Stomach (tissue), 9 donors: ENCODE results near the gene IAH1. TPM values are rescaled to one million over a fixed set of nuclear protein-coding genes. Genes with fewer than 3 reads are reported as not detected.
A peak's percentile ranks its signal among the peaks of the same experiment; 100 is the strongest.

Experiments
- DNase-seq, 2 donors: peaks; one replicate each; pipeline versions ENCODE4 v3.0.0 to v3.0.0-alpha.2; 2013 to 2019
- H3K27ac ChIP-seq, 5 donors: fragments of 200-600 bp in 4 of 5; sonication (generic) in 4 of 5; one replicate each; pipeline ENCODE4 v1.5.1; 2013 to 2019; ENCODE audit warnings: mild to moderate bottlenecking in 1 of 5, moderate library complexity in 1 of 5
- H3K27me3 ChIP-seq, 3 donors: fragments of 200-600 bp; sonication (generic); one replicate each; pipeline ENCODE4 v1.5.1; 2017 to 2019; ENCODE audit warnings: mixed run types in 1 of 3
- H3K36me3 ChIP-seq, 4 donors: fragments of 200-600 bp; sonication (generic); 1 replicate in 3 of 4; 2 replicates in 1 of 4; pipeline ENCODE4 v1.5.1; 2016 to 2019
- H3K4me1 ChIP-seq, 4 donors: fragments of 200-600 bp; sonication (generic); one replicate each; pipeline ENCODE4 v1.5.1; 2016 to 2019
- H3K4me3 ChIP-seq, 4 donors: fragments of 200-600 bp; sonication (generic) in 3 of 4; one replicate each; pipeline ENCODE4 v1.5.1; 2016 to 2019; ENCODE audit warnings: mild to moderate bottlenecking in 1 of 4
- H3K9me3 ChIP-seq, 4 donors: fragments of 200-600 bp; sonication (generic); one replicate each; pipeline ENCODE4 v1.5.1; 2016 to 2019
- EP300 ChIP-seq: sonication (generic); formaldehyde crosslinking; IDR thresholded peaks from one replicate; pipeline ENCODE4 v1.6.1; 2017; ENCODE audit warnings: antibody characterized with exemption
- POLR2A ChIP-seq, 4 donors: fragments of 450-650 bp; IDR thresholded peaks; one replicate each; pipeline ENCODE4 v1.6.1; 2016; ENCODE audit warnings: antibody characterized with exemption in 4 of 4, control low read depth in 2 of 4, mild to moderate bottlenecking in 1 of 4, moderate library complexity in 1 of 4
- POLR2AphosphoS5 ChIP-seq, 3 donors: sonication (generic); formaldehyde crosslinking; IDR thresholded peaks; one replicate each; pipeline ENCODE4 v1.6.1; 2016; ENCODE audit warnings: antibody characterized with exemption in 3 of 3
- WGBS, 5 donors: extraction: QIAGEN DNeasy Blood & Tissue Kit in 3 of 5; methylation state at CpG; one replicate each; pipeline versions ENCODE4 v1.1.5 to v1.1.7; 2013 to 2018; 5-methylcytosine and 5-hydroxymethylcytosine counted together
- intact Hi-C: fragments of 100-400 bp; cut with DNase I; formaldehyde crosslinking; loops from one replicate; pipeline ENCODE4 v1.15.1; 2023; ENCODE audit warnings: low total_unique reads
- polyA plus RNA-seq, 3 donors: library from polyadenylated mRNA; stranded (reverse); fragments of 200-250 nt; gene quantifications; one replicate each; pipeline ENCODE4 v1.2.3, GENCODE V29; 2013
- total RNA-seq, 5 donors: library from RNA; depleted of rRNA; stranded (reverse); fragments of >200 nt; gene quantifications; one replicate each; pipeline versions ENCODE4 v1.1.0 to v1.2.3, GENCODE V29; 2014 to 2016
- TF ChIP-seq, protein P1 (sequence below), 7 experiments: fragments of 450-650 bp in 4 of 7; fragments of 200-600 bp in 3 of 7; sonication (generic) in 3 of 7; IDR thresholded peaks; one replicate each; pipeline ENCODE4 v1.5.1; 2016 to 2019; ENCODE audit warnings: antibody characterized with exemption in 7 of 7, control low read depth in 2 of 7, mild to moderate bottlenecking in 1 of 7
- donor health status: healthy with polysubstance abuse.
- donor health status: Bipolar disorder and iron deficiency.
- donor health status: healthy.

IAH1 gene
- total and polyA plus RNA-seq, 8 donors: 29.8 to 204 (median 53.5) TPM

DNA sequence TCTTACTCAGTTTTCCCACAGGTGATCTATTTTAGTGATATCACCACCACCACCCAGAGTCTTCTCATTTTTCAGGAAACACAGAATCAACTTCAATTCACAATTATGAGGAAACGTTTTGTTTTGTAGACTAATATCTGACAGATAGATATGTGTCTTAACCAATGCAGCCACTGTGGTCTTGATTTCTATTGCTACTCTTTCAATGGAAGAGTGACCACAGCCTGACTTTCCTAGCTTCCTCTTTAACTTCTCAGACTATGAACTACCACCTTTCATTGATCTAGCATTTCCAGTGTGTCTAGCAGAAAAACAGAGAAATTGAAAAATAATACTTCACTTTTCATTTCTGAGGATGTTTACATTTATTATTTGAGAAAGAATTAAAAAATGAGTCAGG, 60.8 kb downstream of the IAH1 start:
- no peaks in the 10 kb centered on the region for H3K9me3 ChIP-seq
- WGBS, 5 donors: 43 to 62% (median 55%) methylated on average over 1 of the region's 1 CpG
- H3K4me1 ChIP-seq: peaks cover 0 to 29% (median 0%) of the 10 kb centered on the region in 4 donors
- peaks cover 3 to 57% (median 46%) of the 10 kb centered on the region in 4 donors for H3K36me3 ChIP-seq
- H3K27me3 ChIP-seq: no peaks in the 10 kb centered on the region
- H3K4me3 ChIP-seq: no peak overlapping the region
- no peak overlapping the region for H3K27ac ChIP-seq
- DNase-seq: no peak
- no peak for TF ChIP-seq EP300
- TF ChIP-seq POLR2AphosphoS5 (IDR thresholded peaks at IDR 0.05): no peak
- TF ChIP-seq, protein P1, sequence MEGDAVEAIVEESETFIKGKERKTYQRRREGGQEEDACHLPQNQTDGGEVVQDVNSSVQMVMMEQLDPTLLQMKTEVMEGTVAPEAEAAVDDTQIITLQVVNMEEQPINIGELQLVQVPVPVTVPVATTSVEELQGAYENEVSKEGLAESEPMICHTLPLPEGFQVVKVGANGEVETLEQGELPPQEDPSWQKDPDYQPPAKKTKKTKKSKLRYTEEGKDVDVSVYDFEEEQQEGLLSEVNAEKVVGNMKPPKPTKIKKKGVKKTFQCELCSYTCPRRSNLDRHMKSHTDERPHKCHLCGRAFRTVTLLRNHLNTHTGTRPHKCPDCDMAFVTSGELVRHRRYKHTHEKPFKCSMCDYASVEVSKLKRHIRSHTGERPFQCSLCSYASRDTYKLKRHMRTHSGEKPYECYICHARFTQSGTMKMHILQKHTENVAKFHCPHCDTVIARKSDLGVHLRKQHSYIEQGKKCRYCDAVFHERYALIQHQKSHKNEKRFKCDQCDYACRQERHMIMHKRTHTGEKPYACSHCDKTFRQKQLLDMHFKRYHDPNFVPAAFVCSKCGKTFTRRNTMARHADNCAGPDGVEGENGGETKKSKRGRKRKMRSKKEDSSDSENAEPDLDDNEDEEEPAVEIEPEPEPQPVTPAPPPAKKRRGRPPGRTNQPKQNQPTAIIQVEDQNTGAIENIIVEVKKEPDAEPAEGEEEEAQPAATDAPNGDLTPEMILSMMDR (IDR thresholded peaks at IDR 0.05): no peak
- TF ChIP-seq POLR2A (IDR thresholded peaks at IDR 0.05): no peak
- intact Hi-C loops: no loop called here

DNA sequence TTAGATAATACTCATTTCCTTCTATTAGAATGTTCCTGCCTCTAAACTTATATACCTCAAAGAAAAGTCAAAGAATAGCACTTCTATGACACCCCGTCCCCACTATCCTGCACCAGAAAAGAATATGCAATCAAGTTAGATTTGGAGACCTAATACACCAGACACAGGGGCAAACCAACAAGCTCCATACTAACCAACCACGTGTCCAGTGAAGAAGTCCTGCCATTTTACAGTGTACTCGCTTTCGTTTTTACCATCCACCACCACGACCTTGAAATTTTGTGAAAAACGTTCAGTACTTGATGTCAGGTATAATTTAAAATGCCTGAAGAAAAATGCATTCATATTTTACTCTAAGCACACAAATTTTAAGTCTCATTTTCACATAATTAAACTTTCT, 62.2 kb downstream of the IAH1 start:
- peaks cover 3 to 53% (median 43%) of the 10 kb centered on the region in 4 donors for H3K36me3 ChIP-seq
- intact Hi-C loops: no loop called here
- no peak for DNase-seq
- H3K4me1 ChIP-seq: peaks cover 0 to 29% (median 0%) of the 10 kb centered on the region in 4 donors
- H3K27ac ChIP-seq: no peak overlapping the region
- TF ChIP-seq POLR2AphosphoS5 (IDR thresholded peaks at IDR 0.05): no peak
- no peak for TF ChIP-seq POLR2A (IDR thresholded peaks at IDR 0.05)
- no peak for TF ChIP-seq EP300
- TF ChIP-seq, protein P1 (IDR thresholded peaks at IDR 0.05): no peak
- WGBS, 5 donors: 77 to 87% (median 84%) methylated on average over 6 of the region's 6 CpGs
- no peaks in the 10 kb centered on the region for H3K9me3 ChIP-seq
- no peaks in the 10 kb centered on the region for H3K27me3 ChIP-seq
- H3K4me3 ChIP-seq: no peak overlapping the region

DNA sequence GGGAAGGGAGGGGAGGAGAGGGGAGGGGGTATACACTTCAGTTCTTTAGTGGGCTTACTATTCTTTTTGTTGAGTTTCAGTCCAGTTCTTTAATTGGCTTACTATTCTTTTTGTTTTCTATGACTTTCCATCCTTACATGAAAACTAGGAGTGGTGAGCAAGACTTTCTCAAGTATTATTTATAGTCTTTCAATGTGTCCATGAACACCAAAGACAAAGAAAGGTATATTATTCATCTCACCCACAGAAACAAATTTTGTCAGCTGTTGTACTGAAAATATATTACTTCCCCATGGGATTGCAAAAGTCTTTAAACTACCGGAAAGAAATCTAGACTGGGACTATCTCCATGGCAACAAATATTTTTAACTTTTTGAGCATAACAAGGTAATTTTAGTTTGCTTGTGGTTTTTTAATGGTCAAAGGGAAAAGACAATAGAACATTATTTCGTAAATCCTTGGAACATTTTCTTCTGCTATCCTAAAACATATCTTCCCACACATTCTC, 63.7 kb downstream of the IAH1 start:
- no peak overlapping the region for H3K4me3 ChIP-seq
- WGBS, 5 donors: 63 to 84% (median 70%) methylated on average over 2 of the region's 2 CpGs
- H3K27ac ChIP-seq: peak overlapping the region in 3 of 5 donors; percentile 3 to 22 (median 17)
- no peak for TF ChIP-seq POLR2A (IDR thresholded peaks at IDR 0.05)
- TF ChIP-seq POLR2AphosphoS5 (IDR thresholded peaks at IDR 0.05): no peak
- intact Hi-C loops: no loop called here
- H3K27me3 ChIP-seq: no peaks in the 10 kb centered on the region
- peaks cover under 1 to 53% (median 39%) of the 10 kb centered on the region in 4 donors for H3K36me3 ChIP-seq
- no peaks in the 10 kb centered on the region for H3K9me3 ChIP-seq
- peak in 1 of 2 donors; percentile 38 for DNase-seq
- peaks cover 0 to 33% (median 0%) of the 10 kb centered on the region in 4 donors for H3K4me1 ChIP-seq

Other genes with a start within 250 kb of the IAH1 start
- 100 to 1,000 TPM in 1 of 5 donors, 10 to 100 TPM in 4; 20.1 to 117 (median 36.2) TPM for gene ITGB1BP1, start 51.0 kb upstream of the IAH1 start, total RNA-seq
- 10 to 100 TPM; 67.8 to 78.5 (median 71.5) TPM for gene ITGB1BP1, start 51.0 kb upstream of the IAH1 start, polyA plus RNA-seq
- 10 to 100 TPM in 4 of 5 donors, 1 to 10 TPM in 1; 8.2 to 55.3 (median 19.7) TPM for gene CPSF3, start 50.9 kb upstream of the IAH1 start, total RNA-seq
- gene CPSF3, start 50.9 kb upstream of the IAH1 start, polyA plus RNA-seq: 10 to 100 TPM; 12.4 to 15.0 (median 13.3) TPM
- gene ADAM17, start 81.3 kb downstream of the IAH1 start, total RNA-seq: 10 to 100 TPM; 11.7 to 46.1 (median 24.1) TPM
- 1 to 10 TPM; 4.0 to 5.7 (median 5.5) TPM for gene ADAM17, start 81.3 kb downstream of the IAH1 start, polyA plus RNA-seq
- gene YWHAQ, start 156.4 kb downstream of the IAH1 start, total RNA-seq: 100 to 1,000 TPM; 104 to 226 (median 147) TPM
- gene YWHAQ, start 156.4 kb downstream of the IAH1 start, polyA plus RNA-seq: 100 to 1,000 TPM; 123 to 213 (median 209) TPM